ENCODE results near the gene PAM. TPM values are rescaled to one million over a fixed set of nuclear protein-coding genes. Genes with fewer than 3 reads are reported as not detected.

PAM gene
- total and polyA plus RNA-seq, 2 of the 8 experiments (the other 6 are each of a cell fraction or from before 2014, with no cell fraction given): 30.4 to 67.8 TPM

- Histone ChIP-seq H3K36me3 (ENCODE audit: control insufficient read depth in 2 of 4, insufficient read depth in 4 of 4, low read length in 3 of 4) (no peaks in the 10 kb centered on the region), H3K79me2 (ENCODE audit: control insufficient read depth in 1 of 2, insufficient read depth in 2 of 2, low read length in 2 of 2) (peaks cover 0 to 12% of the 10 kb centered on the region in 2 experiments; a peak in 2 of 4 replicates), H3K79me1 (ENCODE audit: low read depth, low read length) (no peaks in the 10 kb centered on the region)
Measured at GRCh38 chr5:102781359-102781758, 26.3 kb downstream of the PAM start.

More at GRCh38 chr5:102781359-102781758, 26.3 kb downstream of the PAM start:
- Histone ChIP-seq H3K9me3 (ENCODE audit: insufficient read depth in 2 of 2, low read depth in 1 of 2, low read length in 1 of 2) (no peaks in the 10 kb centered on the region; a peak in 1 of 4 replicates), H4K91ac (replicated peaks; ENCODE audit: insufficient read length, low read length) (no peak overlapping the region), H3K23me2 (ENCODE audit: low read depth, low read length) (no peaks in the 10 kb centered on the region), H2AFZ (ENCODE audit: low read length) (no peak overlapping the region), H3K27ac (ENCODE audit: low read depth, low read length) (no peak overlapping the region), H3K56ac (replicated peaks; ENCODE audit: insufficient read length, low read depth, low read length) (no peak overlapping the region), H2BK120ac (replicated peaks; ENCODE audit: low read depth, low read length) (no peak overlapping the region), H4K8ac (ENCODE audit: extremely low read depth, insufficient read depth, low read length) (no peak overlapping the region), H2BK12ac (ENCODE audit: low read depth, low read length) (no peak overlapping the region), H4K20me1 (replicated peaks in 1 of 2; ENCODE audit: control insufficient read depth in 1 of 2, insufficient read depth in 2 of 2, low read length in 2 of 2) (no peaks in the 10 kb centered on the region), H3K4me1 (replicated peaks in 1 of 4; ENCODE audit: control insufficient read depth in 3 of 4, insufficient read depth in 4 of 4, low read length in 3 of 4) (no peaks in the 10 kb centered on the region), H2BK15ac (ENCODE audit: low read length) (no peak overlapping the region), H2BK20ac (ENCODE audit: low read length) (no peak overlapping the region), H3K14ac (ENCODE audit: insufficient read length) (no peak overlapping the region), H3K18ac (ENCODE audit: extremely low read depth, low read length) (no peak overlapping the region), H3K23ac (ENCODE audit: insufficient read length) (no peak overlapping the region), H3K4ac (replicated peaks; ENCODE audit: insufficient read length, low read depth, low read length) (no peak overlapping the region), H4K5ac (ENCODE audit: insufficient read length, low read depth, low read length) (no peak overlapping the region), H3K4me3 (ENCODE audit: extremely low read depth in 1 of 4, insufficient read depth in 2 of 4, low read depth in 3 of 4, low read length in 4 of 4) (no peak overlapping the region), H2AK5ac (ENCODE audit: low read depth, low read length) (no peak overlapping the region), H3K4me2 (ENCODE audit: insufficient read depth in 1 of 2, low read depth in 2 of 2, low read length in 2 of 2) (no peak overlapping the region), H2BK5ac (ENCODE audit: low read depth, low read length) (no peak overlapping the region), H3K9ac (replicated peaks in 1 of 4; ENCODE audit: extremely low read depth in 1 of 4, low read depth in 3 of 4, low read length in 3 of 4) (no peak overlapping the region), H3K27me3 (replicated peaks in 1 of 4; ENCODE audit: control insufficient read depth in 3 of 4, extremely low read depth in 1 of 4, insufficient read depth in 3 of 4, low read length in 3 of 4) (no peaks in the 10 kb centered on the region)
- ChIA-PET POLR2A (ENCODE audit: partially characterized antibody) (interaction anchor here (1.2 kb wide), 1 partner anchor 26 kb away, joined by 4 read pairs; the partner anchor contains the start of gene PAM), CTCF (ENCODE audit: partially characterized antibody) (interaction anchor here (0.7 to 3.0 kb wide), 16 partner anchors 9 to 358 kb away, joined by 3 to 29 read pairs (median 6); partner anchors contain the start of gene PAM)
- DNase-seq (ENCODE audit: low read depth in 1 of 2, low spot score in 2 of 2) (no peak), FAIRE-seq (no peak)
- TF ChIP-seq SRF (IDR thresholded peaks at IDR 0.05; ENCODE audit: low read depth, low read length) (no peak), TCF12 (IDR thresholded peaks at IDR 0.05; ENCODE audit: low read depth, low read length) (no peak), SP1 (IDR thresholded peaks at IDR 0.05; ENCODE audit: low read depth, low read length) (no peak), GABPA (IDR thresholded peaks at IDR 0.05; ENCODE audit: borderline replicate concordance, insufficient read depth, low read length) (no peak), JUN (IDR thresholded peaks at IDR 0.05; ENCODE audit: low read depth, low read length) (no peak), RNF2 (IDR thresholded peaks at IDR 0.05; ENCODE audit: borderline replicate concordance, low read depth, low read length, missing control alignments, poor library complexity, severe bottlenecking) (no peak), CREB1 (IDR thresholded peaks at IDR 0.05) (no peak), YY1 (IDR thresholded peaks at IDR 0.05; ENCODE audit: low read depth, low read length) (no peak)

Measured in H1 (cell line).